Activated effector memory CD4-positive, alpha-beta T cell treated with anti-CD3 and anti-CD28 coated beads, Interleukin-2, amount 50 U/mL, for 16 hours (primary cell): ENCODE measurements around the gene CAPZA3.
"Not testable (repeated sequence)": the region's sequence is repeated elsewhere in the genome, so short reads cannot be mapped to it uniquely, and the experiment has no call there.

ENCODE experiments used
- DNase-seq: peaks from one replicate; pipeline ENCODE4 v3.0.0-alpha.2; 2020

The CAPZA3 gene

DNA sequence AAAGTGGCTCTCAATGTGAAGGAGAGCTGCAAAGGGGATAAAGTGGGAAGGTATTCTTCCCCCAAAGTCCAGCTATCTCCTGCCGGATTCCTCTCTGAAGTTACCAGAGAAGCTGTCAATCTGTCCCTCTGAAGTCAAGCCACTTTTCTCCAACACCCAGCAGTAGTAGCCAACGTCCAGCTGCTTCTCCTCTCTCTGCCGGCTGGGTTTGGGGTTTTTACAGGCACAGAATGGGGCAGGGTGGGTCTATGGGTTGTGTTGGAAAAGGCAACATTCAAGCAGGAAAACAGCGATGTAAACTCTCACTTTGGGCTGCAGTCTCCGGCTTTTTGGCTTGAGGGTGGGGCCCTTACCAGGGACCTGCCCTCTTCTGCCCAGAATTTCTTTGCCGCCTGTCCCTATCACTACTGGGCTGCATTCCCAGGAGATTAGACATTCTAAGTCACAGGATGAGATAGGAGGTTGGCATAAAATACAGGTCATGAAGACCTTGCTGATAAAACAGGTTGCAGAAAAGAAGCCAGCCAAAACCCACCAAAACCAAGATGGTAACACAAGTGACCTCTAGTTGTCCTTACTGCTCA, 16.3 kb downstream of the CAPZA3 start:
- no peak for DNase-seq

DNA sequence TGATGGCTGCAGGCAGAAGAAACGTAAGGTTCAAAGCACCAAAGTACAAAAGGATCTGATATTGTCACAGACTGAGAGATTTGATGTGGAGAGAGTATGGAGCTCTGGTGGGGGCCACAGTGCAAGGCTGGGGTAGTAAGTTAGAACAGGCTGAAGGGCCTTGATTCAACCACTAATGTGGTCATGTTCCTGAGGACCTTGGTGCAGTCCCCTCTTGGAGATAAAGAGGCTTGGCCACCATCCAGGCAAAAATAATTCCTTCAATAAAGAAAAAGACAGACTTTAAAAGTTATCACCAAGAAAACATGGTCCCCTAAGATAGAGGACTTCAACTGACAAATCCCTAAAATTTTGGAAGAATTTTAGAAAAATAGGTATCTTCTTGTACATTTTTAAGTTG, 17.4 kb downstream of the CAPZA3 start:
- DNase-seq: no peak

DNA sequence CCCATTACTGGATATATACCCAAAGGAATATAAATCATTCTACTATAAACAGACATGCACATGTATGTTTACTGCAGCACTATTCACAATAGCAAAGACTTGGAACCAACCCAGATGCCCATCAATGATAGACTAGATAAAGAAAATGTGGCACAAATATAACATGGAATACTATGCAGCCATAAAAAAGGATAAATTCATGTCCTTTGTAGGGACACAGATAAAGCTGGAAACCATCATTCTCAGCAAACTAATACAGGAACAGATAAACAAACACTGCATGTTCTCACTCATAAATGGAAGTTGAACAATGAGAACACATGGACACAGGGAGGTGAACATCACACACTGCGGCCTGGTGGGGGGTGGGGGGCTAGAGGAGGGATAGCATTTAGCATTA, 28.6 kb downstream of the CAPZA3 start:
- DNase-seq: not testable (repeated sequence)

DNA sequence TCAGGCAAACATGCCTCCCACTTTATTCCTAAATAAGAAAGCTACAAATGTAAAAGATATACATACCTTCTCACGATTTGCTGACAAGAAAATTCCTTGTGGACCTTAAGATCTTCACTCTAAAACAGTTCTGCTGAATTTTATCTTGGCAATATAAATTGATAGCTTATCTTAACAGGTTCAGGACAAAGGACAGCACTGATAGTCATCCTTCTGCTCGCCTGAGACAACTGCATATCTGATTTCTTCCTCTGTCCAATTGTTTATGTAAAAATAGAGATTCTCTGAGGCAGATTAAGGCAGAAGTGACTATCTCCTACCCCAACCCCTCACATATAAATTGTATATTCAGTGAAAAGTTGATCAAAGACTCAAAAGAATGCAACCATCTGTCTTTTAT, 44.9 kb downstream of the CAPZA3 start:
- no peak for DNase-seq

DNA sequence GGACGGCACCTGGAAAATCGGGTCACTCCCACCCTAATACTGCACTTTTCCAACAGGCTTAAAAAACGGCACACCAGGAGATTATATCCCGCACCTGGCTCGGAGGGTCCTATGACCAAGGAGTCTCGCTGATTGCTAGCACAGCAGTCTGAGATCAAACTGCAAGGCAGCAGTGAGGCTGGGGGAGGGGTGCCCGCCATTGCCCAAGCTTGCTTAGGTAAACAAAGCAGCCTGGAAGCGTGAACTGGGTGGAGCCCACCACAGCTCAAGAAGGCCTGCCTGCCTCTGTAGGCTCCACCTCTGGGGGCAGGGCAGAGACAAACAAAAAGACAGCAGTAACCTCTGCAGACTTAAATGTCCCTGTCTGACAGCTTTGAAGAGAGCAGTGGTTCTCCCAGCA, 47.5 kb downstream of the CAPZA3 start:
- DNase-seq: not testable (repeated sequence)
